ENCODE measurements around the gene RASAL3. TPM values are rescaled to one million over a fixed set of nuclear protein-coding genes. Genes with fewer than 3 reads are reported as not detected.

RASAL3 gene
- total RNA-seq, 2 experiments from 2014 or later = 75.0 to 83.4 TPM

GRCh38 chr19:15445807-15446376 lies 18.5 kb downstream of the RASAL3 start:
- H3K4me3 Mint-ChIP-seq = no peak overlapping the region
- H3K27ac Mint-ChIP-seq = no peak overlapping the region
- no peaks in the 10 kb centered on the region for H3K9me3 Mint-ChIP-seq
- DNase-seq = no peak
- no peaks in the 10 kb centered on the region for H3K27me3 Mint-ChIP-seq
- H3K36me3 Mint-ChIP-seq = peaks cover 9% of the 10 kb centered on the region
- H3K4me1 Mint-ChIP-seq = peaks cover 13% of the 10 kb centered on the region

DNA sequence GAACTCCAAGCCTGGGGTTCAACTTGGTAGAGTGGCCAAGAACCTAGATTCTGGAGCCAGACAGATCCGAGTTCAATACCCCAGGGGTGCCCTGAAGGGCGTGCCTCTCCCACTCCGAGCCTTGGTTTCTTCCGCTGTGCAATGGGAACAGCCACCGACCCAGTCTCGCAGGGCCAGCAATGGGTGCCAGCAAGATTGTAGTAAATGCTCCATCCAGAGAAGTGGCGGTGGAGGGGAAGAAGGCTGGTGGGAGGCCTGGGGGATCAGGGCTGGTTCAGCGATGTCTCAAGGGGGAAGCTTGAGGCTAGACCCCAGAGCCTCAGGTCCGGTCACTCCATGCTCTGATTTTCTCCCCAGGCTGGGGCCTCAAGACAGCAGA lies 19.1 kb downstream of the RASAL3 start:
- DNase-seq = no peak
- no peak overlapping the region for H3K4me3 Mint-ChIP-seq
- H3K27ac Mint-ChIP-seq = no peak overlapping the region
- H3K36me3 Mint-ChIP-seq = peaks cover 3% of the 10 kb centered on the region
- H3K4me1 Mint-ChIP-seq = peaks cover 7% of the 10 kb centered on the region
- H3K9me3 Mint-ChIP-seq = no peaks in the 10 kb centered on the region
- no peaks in the 10 kb centered on the region for H3K27me3 Mint-ChIP-seq

DNA sequence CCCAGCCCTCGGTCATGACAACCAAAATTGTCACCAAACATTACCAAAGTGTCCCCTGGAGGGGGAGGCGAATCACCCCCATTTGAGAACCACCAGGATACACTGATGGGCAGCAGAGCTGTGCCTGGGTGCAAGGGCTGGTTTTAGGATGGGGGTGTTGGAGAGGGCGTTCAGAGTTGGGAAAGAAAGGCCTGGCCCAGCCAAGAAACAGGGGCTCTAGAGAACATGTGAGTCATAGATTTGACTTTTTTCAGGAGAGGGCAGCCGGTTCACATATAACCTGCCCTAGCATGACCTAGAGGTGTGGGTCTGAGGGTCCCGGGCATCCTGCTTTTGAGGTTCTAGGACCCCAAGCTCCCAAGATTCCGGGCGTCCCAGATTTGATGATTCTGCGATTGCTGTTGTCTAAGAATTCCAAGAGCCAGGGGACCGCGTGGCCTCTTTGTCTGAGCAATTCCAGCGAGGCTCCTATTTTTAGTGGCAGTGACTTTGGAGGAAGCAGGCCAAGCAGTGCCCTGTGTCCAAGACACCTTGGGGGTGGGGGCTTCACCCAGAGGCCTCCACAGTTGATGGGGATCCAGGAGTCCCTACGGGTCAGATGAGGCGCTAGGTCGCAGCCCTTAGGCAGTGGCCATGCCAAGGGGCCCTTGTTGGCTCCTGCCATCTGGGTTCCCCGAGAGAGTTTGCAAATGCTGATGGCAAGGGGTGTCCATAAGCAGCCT lies 19.7 kb downstream of the RASAL3 start:
- Mint-ChIP-seq H3K27me3 (no peaks in the 10 kb centered on the region), H3K4me1 (peaks cover 7% of the 10 kb centered on the region), H3K36me3 (peaks cover 3% of the 10 kb centered on the region), H3K9me3 (no peaks in the 10 kb centered on the region), H3K4me3 (no peak overlapping the region), H3K27ac (no peak overlapping the region)
- no peak for DNase-seq

DNA sequence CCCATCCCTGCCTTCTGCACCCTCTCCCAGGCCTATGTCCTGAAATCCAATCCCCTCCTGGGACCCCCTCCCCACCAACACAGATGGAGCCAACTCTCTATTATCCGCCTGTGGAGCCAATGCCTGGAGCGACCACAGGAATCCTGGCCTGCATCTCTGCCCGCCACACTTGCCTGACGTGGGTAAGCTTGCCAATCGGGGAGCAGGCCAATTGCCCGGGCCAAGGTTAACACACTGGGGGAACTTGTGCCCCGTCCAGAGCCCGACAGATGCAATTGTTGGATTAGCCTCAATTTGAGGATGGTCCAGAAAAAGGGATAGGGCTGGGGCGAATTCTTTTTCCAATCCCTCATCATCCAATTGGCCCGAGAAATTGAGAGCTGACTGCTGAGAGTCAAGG lies 20.5 kb downstream of the RASAL3 start:
- no peak for DNase-seq
- Mint-ChIP-seq H3K27ac (no peak overlapping the region), H3K4me3 (no peak overlapping the region), H3K9me3 (no peaks in the 10 kb centered on the region), H3K4me1 (peaks cover 6% of the 10 kb centered on the region), H3K36me3 (peaks cover 3% of the 10 kb centered on the region), H3K27me3 (no peaks in the 10 kb centered on the region)

DNA sequence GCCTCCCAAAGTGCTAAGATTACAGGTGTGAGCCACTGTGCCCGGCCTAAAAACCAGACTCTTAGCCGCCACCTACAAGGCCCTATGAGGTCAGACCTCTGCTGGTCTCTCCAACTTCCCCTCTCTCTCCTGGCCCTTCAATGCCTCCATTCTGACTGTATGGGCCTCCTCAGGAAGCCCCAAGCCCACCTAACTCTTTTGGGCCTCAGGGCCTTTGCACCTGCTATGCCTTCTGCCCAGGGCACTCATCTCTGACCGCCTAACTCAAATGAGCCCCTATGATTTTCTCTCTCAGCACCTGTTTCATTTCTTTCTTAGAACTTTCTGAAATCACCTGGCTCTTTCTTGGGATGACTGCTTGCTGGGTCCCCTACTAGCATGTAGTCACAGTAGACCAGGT lies 21.0 kb downstream of the RASAL3 start:
- Mint-ChIP-seq H3K4me1 (peaks cover under 1% of the 10 kb centered on the region), H3K4me3 (no peak overlapping the region), H3K36me3 (no peaks in the 10 kb centered on the region), H3K9me3 (no peaks in the 10 kb centered on the region), H3K27ac (no peak overlapping the region), H3K27me3 (no peaks in the 10 kb centered on the region)
- DNase-seq = no peak

DNA sequence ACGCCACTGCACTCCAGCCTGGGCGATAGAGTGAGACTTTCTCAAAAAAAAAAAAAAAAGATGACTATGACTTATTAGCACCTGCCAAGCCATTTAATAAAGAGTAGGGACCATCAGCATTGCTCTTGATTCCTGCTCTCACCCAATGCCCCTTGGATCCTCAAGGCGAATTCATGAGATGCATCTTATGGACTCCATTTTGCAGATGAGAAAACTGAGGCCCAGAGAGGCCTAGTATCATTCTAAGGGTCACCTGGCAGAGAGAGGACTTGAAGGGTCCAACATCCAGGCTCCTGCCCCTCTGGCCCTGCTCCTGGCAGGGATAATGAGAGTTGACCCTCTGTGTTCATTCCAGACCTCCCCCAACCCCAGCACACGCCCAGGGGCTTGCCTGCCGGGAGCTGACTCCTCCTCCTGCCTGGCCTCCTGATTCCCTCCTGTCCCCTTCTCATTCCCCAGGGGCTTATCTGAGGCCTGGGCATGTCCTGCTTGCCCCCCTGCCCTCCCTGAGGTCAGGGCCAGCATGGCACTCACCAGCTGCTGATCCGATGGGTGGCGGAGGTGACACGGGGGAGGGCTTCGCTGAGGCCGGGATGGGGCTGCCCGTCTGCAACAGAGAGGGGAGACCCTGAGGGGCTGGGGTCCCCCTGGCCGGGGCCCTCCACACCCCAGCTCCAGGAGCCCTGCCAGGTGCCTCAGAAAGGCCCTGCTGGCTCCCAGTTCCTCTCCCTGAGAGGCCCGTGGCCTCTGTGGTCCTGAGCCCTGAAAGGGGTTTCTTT lies 22.0 kb downstream of the RASAL3 start:
- Mint-ChIP-seq H3K4me1 (no peaks in the 10 kb centered on the region), H3K4me3 (no peak overlapping the region), H3K9me3 (no peaks in the 10 kb centered on the region), H3K36me3 (no peaks in the 10 kb centered on the region), H3K27ac (no peak overlapping the region), H3K27me3 (no peaks in the 10 kb centered on the region)
- DNase-seq = no peak

GRCh38 chr19:15441317-15441716 lies 23.0 kb downstream of the RASAL3 start:
- no peaks in the 10 kb centered on the region for H3K36me3 Mint-ChIP-seq
- H3K27ac Mint-ChIP-seq = no peak overlapping the region
- H3K4me1 Mint-ChIP-seq = peaks cover 1% of the 10 kb centered on the region
- H3K27me3 Mint-ChIP-seq = no peaks in the 10 kb centered on the region
- no peak overlapping the region for H3K4me3 Mint-ChIP-seq
- no peaks in the 10 kb centered on the region for H3K9me3 Mint-ChIP-seq
- no peak for DNase-seq

- Mint-ChIP-seq H3K9me3 (no peaks in the 10 kb centered on the region), H3K27me3 (no peaks in the 10 kb centered on the region), H3K27ac (no peak overlapping the region), H3K4me1 (peaks cover 5% of the 10 kb centered on the region), H3K36me3 (no peaks in the 10 kb centered on the region), H3K4me3 (no peak overlapping the region)
- no peak for DNase-seq
These were observed 24.3 kb downstream of the RASAL3 start for GRCh38 chr19:15439821-15440641.

DNA sequence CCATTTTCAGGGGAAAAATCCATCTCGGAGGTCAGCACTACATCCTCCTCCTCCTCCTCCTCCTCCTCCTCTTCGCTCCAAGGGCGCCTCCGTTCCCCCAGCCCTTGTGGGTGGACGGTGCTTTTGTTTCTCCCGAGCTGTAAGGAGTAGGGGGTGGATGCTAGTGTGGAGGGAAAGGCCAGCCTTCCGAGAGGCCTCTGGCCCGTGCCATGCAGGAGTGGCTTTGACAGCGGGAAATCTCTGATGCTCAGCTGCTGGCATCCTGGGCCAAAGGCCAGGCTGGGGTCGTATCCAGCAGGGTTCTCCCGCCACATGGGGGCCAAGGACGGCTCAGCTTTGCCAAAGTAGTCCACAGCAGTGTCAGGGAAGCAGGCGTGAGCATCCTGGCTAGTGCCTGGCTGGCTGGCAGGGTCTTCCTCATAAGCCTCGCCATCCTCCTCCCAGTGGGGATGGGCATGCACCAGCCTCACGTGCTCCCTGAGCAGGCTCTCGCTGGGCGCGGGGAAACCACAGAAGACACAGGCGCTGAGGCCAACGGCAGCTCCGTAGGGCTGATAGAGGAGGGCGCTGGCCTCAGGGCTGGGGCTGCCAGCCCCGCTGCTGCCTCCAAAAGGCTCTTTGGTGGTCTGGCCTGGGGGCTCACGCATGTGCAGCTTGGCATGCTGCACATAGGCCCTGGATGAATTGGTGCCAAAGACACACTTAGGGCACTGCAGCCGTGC lies 25.1 kb downstream of the RASAL3 start:
- DNase-seq = no peak
- Mint-ChIP-seq H3K27me3 (no peaks in the 10 kb centered on the region), H3K4me1 (peaks cover 5% of the 10 kb centered on the region), H3K4me3 (no peak overlapping the region), H3K36me3 (no peaks in the 10 kb centered on the region), H3K27ac (no peak overlapping the region), H3K9me3 (no peaks in the 10 kb centered on the region)

DNA sequence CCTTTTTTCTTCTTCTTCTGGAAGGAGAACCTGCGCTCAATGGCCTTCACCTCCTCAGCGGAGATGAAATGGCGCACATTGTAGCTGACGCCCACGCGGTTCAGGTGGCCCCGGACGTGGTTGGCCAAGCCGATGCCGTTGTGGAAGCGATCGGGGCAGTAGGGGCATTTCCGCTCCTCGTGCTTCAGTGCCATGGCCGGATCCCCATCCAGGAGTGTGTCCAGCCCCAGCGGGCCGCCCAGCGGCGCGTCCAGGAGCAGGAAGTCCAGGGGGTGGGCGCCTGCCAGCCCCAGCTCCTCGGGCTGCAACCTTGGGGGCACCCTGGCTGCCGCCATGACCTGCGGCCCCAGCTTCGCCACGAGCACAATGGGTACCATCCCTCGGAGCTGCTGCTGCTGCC lies 25.8 kb downstream of the RASAL3 start:
- Mint-ChIP-seq H3K36me3 (no peaks in the 10 kb centered on the region), H3K27me3 (no peaks in the 10 kb centered on the region), H3K27ac (no peak overlapping the region), H3K9me3 (no peaks in the 10 kb centered on the region), H3K4me1 (peaks cover 5% of the 10 kb centered on the region), H3K4me3 (no peak overlapping the region)
- no peak for DNase-seq

GRCh38 chr19:15438124-15438496 lies 26.2 kb downstream of the RASAL3 start:
- no peaks in the 10 kb centered on the region for H3K9me3 Mint-ChIP-seq
- no peak overlapping the region for H3K27ac Mint-ChIP-seq
- H3K4me3 Mint-ChIP-seq = no peak overlapping the region
- H3K27me3 Mint-ChIP-seq = no peaks in the 10 kb centered on the region
- no peaks in the 10 kb centered on the region for H3K36me3 Mint-ChIP-seq
- DNase-seq = no peak
- H3K4me1 Mint-ChIP-seq = peaks cover 9% of the 10 kb centered on the region

- Mint-ChIP-seq H3K4me1 (peaks cover 11% of the 10 kb centered on the region), H3K9me3 (no peaks in the 10 kb centered on the region), H3K36me3 (no peaks in the 10 kb centered on the region), H3K27ac (no peak overlapping the region), H3K4me3 (no peak overlapping the region), H3K27me3 (no peaks in the 10 kb centered on the region)
- DNase-seq = no peak
These were observed 26.8 kb downstream of the RASAL3 start for GRCh38 chr19:15437355-15438123.

- H3K4me3 Mint-ChIP-seq = no peak overlapping the region
- H3K27ac Mint-ChIP-seq = no peak overlapping the region
- no peaks in the 10 kb centered on the region for H3K27me3 Mint-ChIP-seq
- H3K36me3 Mint-ChIP-seq = peaks cover 3% of the 10 kb centered on the region
- DNase-seq = no peak
- H3K4me1 Mint-ChIP-seq = peaks cover 12% of the 10 kb centered on the region
- H3K9me3 Mint-ChIP-seq = no peaks in the 10 kb centered on the region
These were observed 27.6 kb downstream of the RASAL3 start for GRCh38 chr19:15436826-15437110.
